Lower leg skin (tissue), 3 donors: ENCODE results near the gene RAB3IP.

Source experiments
- CTCF ChIP-seq, 3 donors: fragments of 450-650 bp; IDR thresholded peaks; one replicate each; pipeline ENCODE4 v1.5.1; 2016; ENCODE audit warnings: antibody characterized with exemption in 3 of 3, mild to moderate bottlenecking in 3 of 3, moderate library complexity in 2 of 3
- POLR2A ChIP-seq, 2 donors: fragments of 450-650 bp; IDR thresholded peaks; one replicate each; pipeline ENCODE4 v1.6.1; 2016 to 2017; ENCODE audit warnings: antibody characterized with exemption in 2 of 2, mild to moderate bottlenecking in 1 of 2, moderate library complexity in 1 of 2

DNA sequence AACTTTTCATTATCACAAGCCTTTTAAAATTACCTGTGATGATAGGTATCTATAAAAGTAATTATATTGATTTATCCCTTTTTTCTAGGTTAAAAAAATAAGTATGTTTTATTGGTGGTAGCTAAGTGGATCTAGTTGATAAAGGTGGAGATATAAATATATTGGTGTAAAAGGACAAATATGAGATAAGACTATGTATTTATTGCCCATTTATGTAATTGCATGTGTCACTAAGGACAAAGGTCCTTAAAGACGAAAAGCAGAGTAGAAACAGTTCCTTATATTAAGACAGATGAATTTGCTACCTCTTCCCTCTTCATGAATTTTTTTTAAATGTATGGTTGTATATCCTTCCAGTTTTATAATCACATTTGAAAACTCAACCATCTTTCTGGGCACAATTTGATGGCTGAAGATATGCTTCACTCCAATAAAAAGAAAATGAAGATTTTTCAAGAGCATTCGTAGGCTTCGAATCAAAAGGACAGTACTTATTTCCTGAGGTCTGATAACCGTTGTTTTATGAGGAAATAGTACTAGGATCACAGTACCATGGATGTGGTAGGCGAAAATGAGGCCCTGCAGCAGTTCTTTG is 86.4 kb downstream of the RAB3IP start, which contains the start of gene MYRFL:
- TF ChIP-seq CTCF (IDR thresholded peaks at IDR 0.05) = no peak
- no peak for TF ChIP-seq POLR2A (IDR thresholded peaks at IDR 0.05)
